GM19193 (cell line): ENCODE results near the gene TRIP13.

Experiments used
- POLR2A ChIP-seq: IDR thresholded peaks from 4 replicates; pipeline ENCODE4 v1.6.1; 2011; ENCODE audit not compliant: insufficient read depth, insufficient read length; ENCODE audit errors: extremely low read depth

The TRIP13 gene

DNA sequence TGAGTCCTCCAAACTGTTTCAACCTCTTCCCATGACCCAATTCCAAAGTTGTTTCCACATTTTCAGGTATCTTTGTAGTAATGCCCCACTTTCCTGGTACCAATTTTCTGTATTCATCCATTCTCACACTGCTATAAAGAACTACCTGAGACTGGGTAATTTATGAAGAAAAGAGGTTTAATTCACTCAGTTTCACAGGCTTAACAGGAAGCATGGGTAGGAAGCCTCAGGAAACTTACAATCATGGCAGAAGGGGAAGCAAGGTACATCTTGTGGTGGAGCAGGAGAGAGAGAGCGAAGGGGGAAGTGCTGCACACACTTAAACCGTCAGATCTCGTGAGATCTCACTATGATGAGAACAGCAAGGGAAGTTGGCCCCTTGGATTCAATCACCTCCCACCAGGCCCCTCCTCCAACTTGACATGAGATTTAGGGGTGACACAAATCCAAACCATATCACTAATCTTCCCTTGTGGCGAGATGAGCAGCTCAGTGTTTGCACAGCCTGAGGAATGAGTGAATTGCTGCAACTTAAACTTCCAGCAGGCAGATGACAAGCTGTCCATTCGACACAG is 42.9 kb downstream of the TRIP13 start:
- TF ChIP-seq POLR2A = no peak

DNA sequence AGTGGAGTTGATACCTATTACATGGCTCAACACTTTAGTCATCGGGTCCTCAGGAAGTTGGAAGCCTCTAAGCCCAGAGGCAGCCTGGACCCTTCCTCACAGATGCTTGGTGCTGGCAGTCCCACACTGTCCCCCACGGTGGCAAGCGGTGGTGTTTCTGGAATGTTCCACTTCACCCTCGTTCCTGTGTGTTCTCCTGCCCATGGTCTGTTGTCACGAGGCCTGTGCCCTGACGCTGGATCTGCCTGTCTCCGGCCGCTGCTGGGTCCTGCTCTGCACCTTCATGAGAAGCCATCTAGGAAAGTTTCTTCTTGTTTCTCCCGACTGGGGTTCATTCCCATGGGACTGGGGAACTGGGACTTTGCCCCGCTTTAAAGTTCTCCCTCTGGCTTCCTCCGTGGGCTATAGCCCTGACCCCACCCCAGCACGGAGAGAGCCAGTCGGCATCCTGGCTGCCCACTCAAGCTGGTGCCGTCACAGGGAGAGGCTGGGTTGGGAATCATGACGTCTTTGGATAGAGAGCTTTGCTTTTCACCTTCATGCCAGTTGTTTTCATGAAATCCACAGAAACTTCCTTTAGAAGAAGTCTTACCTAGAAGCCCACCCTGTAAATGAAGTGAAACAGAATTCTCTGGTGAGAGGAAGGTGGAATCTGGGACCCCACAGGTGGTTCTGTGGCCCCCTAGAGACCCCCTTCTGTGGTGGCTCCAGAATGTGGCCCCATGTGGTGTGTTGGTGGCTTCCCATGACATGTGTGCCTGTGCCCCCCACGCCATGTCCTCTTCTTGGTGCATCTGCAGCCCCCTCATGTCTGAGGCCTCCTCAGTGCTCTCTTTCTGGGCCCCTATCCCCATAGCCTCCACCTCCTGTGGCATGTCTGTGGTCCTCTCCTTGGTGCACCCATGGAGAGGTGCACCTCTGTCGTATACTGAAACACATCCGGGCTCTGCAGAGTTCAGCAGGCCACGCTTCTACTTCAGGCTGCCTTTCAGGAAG is 43.8 kb downstream of the TRIP13 start:
- TF ChIP-seq POLR2A = no peak

DNA sequence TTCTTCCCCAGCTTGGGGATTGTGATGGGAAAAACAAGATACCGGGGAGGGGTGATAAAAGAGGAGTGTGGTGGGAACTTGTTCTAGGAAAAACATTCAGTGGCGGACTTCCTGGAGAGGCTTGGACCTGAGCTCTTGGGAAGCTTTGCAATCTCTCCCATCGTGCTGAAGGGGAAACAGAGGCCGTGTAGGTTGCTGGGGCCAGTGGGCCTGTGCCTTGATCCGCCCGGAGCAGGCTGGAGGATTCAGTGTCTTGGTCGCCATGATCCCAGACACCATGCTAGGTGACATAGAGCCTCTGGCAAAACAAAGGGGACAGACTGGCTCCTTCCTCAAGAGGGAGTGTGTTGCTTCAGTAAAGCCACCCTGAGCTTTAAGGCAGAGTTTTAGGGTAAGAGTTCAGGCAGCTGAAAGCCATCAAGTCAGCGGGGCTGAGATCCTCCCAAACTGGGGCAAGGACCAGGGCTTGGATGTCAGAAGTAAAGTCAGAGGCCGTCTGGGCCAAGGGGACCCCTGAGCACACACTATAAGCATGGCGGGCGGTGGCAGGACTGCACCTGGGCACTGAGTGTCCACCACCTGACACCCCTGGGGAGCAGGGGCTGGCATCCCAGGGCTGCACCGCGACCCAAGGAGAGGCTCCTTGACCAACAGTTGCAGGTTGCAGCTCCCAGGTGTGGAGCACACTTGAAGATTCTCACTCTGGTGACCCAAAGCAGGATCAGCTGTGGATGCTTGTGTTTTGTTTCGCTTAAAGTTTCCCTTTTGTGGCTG is 44.7 kb downstream of the TRIP13 start:
- no peak for TF ChIP-seq POLR2A

DNA sequence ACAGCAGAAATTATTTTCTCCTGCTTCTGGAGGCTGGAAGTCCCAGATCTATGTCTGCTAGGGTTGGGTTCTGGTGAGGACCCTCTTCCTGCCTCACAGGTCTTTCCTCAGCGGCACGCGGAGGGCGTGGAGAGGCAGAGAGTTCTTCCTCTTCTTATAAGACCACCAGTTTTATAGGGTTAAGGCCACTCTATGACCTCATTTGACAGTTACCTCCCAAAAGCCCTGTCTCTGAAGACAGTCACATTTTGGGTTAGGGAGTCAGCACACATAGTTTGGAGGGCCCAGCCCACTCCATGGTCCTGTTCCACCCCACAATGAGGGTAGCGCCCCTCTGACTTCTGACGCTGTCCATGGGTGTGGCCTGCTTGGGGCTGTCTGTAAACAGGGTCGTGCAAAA is 46.7 kb downstream of the TRIP13 start:
- TF ChIP-seq POLR2A = no peak

DNA sequence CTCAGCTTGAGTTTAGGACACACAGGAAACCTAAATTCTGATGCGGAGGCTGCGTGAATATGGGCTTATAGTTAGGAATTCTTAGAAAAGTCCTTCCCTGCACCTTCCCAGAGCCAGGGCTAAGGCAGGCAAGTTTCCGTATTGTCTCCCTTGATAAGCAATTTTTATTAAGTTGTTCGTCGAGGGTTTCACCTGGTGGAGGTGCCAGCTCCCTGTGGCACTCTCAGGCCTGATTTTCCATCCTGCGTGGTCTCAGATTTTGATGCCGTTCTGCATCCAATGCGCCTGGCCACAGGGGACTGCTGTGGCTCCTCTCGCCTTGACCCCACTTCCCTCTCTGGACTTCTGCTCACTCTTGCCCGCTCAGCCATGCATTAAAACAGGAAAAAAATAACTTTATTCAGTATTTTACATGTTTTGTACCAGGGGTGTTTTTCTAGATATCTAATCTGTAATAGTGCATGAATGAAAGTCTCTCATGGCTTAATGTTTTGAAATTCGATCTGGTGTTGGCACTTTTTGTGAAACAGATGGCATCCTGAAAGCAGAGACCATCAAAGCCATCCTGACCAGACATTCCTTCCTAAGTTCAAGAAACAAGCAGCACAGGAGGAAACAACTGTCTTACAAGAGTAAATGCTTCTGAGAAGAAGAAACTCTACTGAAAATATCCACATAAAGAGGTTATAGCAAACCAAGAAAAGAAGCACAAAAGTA is 50.7 kb downstream of the TRIP13 start:
- TF ChIP-seq POLR2A = no peak

DNA sequence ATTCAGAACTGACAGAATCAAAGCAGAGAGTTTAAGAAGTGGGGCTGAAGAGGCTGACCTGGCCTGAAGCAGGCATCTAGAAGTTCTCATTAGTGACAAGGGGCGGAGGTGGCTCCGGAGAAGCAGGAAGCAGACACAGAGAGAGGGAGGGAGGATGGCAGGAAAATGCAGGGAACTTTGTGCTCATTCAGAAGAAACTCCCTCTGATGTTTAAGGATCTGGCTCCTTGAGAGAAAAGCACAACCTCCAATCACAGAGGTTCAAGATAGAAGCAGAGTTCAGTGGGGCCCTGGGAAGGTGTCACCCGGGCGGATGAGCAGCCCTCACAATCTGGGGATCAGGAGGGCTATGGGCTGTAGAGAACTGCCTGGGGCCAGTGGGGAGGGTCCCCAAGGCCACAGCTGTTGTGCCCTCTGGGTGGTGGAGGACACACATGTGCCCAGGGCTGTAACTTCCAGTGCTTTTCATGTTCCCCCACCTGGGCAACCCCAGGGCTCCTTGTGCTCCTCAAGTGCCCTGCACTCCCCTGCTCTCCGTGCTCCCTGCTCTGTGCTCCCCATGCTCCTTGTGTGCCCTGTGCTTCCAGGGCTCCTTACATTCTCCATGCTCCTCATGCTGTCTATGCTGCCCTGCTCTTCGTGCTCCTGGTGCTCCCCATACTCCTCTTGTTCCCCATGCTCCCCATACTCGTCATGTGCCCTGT is 51.4 kb downstream of the TRIP13 start:
- TF ChIP-seq POLR2A = no peak

DNA sequence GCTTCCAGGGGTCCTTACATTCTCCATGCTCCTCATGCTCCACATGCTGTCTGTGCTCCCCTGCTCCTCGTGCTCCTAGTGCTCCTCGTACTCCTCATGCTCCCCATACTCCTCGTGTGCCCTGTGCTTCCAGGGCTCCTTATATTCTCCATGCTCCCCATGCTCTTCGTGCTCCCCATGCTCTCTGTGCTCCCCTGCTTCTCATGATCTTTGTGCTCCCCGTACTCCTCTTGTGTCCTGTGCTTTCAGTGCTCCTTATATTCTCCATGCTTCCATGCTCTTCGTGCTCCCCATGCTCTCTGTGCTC is 51.9 kb downstream of the TRIP13 start:
- no peak for TF ChIP-seq POLR2A

DNA sequence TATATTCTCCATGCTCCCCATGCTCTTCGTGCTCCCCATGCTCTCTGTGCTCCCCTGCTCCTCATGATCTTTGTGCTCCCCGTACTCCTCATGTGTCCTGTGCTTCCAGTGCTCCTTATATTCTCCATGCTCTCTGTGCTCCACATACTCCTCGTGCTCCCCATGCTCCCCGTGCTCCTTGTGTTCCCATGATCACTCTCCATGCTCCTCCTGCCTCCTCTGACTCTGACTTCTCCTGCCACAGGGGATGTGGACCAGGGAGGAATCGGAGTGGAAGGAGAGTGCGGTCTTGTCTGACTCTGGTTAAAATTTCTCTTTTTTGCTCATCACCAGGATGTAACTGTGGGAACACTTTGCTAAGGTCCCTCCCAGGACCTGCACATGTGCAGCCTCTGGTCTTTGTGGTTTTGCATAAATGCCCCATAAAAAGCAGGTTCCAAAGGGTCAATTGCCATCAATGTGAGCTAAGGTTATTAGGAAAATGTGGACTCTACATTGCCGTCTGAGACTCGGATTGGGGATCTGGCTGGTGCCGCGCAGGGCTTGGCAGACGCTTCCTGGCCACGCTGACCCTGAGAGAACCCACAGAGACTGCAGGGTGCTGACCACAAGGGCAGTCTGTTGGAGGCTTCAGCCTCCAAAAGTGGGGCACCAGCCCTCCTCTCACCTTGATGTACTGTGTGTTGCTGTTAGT is 52.5 kb downstream of the TRIP13 start:
- TF ChIP-seq POLR2A = no peak

DNA sequence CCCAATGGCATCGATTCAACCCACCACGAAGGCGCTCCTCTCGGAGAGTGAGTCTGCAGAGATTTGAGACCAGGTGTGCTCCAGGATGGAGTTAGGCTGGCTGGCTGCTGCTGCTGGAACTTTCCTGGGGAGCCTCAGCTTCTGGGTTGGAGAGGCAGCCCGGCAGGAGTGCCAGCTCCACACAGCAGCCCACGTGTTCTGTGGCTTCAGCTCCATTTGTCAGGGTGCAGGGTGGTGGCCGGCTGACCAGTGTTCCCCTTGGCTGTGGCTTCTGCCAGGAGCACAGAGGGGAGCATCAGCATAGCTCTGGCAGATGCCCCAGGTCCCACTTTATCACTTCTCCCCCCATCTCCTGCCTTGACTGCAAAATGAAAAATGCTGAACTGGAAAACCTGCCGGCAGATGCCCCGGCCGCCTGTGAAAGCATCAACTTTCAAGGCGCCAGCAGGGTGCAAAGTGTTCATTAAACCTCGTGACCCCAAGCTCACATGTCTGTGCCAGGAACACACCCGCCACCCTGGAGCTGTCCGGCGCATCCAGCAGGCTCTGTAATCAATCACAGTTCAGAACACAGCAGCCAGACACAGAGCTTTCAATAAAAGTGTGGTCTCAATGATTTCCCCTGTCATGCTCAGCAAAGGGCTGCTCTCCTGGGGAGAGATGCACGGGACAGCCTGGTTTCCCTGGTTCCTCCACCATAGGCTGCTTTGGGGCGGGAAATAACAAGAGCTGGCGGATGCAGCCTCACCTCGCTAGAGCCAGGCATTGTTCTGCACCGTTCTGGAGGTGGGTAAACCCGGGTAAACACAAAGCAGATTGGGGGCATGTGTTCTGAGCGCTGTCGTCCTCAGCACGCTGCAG is 53.2 kb downstream of the TRIP13 start:
- TF ChIP-seq POLR2A = no peak

DNA sequence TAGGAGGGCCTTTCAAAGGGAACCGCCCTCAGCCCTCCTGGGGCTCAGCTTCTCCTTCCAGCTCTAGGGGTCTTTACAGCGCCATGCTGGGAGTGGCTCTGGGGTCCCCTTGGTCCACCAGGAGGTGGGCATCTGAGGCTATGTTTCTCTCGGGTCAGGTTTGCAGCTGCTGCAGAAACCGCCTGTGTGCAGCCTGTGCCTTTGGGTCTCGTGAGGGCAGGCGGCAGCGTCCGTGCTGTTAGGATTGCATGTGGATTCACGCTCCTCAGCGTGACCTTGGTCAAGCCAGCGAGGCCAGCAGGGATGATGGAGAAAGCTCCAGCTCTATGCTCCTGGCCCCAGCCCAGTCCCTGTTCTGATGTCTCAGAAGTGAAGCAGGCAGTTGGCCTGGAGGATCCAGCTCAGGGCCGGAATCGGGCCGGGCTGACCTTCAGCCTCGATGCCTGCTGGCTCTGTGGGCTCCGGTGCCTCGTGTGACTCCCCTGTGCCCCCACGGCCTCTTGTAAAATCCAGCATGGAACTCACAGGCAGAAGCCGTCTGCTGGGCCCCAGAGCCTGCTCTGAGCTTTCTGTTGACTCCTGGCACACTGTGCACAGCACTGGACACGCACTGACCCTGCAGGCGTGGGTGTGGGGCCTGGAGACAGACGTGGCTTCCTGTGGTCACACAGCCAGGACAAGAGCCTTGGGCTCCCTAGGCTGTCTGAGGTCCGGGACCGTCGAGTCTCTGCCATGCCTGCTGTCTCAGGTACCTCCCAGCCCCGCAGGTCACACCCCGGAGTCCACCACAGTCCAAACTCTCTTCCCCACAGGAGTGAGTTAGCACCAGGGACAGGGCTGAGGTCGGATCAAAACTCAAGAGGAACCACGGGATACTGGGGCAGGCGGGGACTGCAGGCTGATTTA is 54.3 kb downstream of the TRIP13 start:
- no peak for TF ChIP-seq POLR2A

DNA sequence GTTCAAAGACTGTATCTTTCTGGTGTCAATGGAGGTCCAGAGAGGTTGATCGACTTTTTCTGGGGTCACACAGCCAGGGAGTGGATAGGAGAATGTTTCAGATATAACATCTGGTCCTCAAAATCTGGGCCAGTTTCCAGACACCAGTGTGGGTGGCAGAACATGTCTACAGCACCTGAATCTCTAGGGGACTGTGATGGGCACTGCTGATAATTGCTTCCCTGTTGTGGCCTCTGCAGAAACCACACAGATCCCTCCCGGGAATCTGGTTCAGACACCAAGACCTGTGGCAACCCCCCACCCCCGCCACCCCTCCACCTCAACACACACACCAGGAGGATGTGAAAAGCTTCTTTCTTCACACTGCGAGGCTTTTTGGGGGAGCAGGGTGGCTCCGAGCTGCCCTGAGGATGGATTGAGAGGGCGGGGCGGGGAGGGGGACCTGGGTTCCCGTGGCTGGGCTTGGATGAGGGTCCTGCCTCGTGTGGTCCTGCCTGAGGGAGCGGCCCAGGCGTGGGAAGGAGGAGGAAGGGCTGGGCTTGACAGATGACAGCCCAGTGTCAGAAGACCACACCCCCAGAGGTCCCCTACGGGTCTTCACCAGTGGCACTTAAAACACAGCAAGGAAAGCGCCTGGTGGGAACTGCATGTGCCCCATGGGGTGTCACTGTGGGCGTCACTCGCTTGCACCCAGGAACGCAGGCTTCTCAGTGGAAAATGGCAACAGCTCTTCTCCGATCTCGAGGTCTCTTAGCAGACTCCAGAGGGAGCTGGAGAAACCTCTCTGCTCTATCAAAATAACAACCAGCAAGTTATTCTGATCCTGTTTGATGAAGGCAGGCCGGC is 55.2 kb downstream of the TRIP13 start:
- no peak for TF ChIP-seq POLR2A
